ENCODE results near the gene ATAD3C.

DNA sequence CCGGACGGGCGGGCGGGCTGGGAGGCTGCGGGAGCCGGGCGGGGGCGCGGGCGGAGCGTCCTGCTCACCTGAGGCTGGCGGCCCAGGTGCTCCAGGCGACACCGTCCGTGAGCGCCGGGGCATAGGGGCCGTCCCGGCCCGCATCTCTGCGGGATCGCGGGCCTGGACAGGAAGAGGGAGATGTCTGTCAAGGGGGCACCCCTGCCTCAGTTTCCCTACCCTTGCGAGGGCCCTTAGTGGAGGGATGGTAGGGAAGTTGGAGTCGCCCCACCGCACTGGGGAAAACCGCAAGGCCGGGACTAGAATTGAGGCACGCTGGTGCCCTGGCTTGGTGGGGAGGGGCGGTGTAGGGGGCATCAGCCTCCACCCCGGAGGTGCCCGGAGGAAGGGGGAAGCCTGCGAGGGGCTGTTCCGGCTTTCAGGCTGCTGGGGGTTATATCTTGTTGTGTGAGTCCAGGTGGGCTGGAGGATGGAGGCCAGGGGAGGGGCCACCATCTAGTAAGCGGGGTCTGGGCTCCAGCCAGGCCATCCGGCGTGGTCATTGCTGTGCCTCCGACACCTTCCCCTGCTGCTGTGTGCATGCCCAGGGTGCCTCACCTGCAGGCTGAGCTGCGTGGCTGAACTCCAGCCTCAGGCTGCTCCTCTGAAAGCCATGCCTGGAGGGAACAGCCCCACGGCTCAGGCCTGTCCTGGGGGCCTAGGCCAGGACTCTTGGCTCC, 13.4 kb upstream of the ATAD3C start:
- no peak for TF ChIP-seq POLR2AphosphoS5 (IDR thresholded peaks at IDR 0.05; ENCODE audit: insufficient read depth, low read depth, low read length)
- TF ChIP-seq, protein P1, sequence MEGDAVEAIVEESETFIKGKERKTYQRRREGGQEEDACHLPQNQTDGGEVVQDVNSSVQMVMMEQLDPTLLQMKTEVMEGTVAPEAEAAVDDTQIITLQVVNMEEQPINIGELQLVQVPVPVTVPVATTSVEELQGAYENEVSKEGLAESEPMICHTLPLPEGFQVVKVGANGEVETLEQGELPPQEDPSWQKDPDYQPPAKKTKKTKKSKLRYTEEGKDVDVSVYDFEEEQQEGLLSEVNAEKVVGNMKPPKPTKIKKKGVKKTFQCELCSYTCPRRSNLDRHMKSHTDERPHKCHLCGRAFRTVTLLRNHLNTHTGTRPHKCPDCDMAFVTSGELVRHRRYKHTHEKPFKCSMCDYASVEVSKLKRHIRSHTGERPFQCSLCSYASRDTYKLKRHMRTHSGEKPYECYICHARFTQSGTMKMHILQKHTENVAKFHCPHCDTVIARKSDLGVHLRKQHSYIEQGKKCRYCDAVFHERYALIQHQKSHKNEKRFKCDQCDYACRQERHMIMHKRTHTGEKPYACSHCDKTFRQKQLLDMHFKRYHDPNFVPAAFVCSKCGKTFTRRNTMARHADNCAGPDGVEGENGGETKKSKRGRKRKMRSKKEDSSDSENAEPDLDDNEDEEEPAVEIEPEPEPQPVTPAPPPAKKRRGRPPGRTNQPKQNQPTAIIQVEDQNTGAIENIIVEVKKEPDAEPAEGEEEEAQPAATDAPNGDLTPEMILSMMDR (IDR thresholded peaks at IDR 0.05; ENCODE audit: extremely low read depth in 1 of 2, insufficient read depth in 1 of 2, low read depth in 1 of 2, low read length in 2 of 2): no peak
- no peak for TF ChIP-seq POLR2A (IDR thresholded peaks at IDR 0.05; ENCODE audit: low read depth, low read length)

Data from endothelial cell of umbilical vein (primary cell).